GM23338 (cell line): Measurements from ENCODE around the gene TRIM27. TPM values are rescaled to one million over a fixed set of nuclear protein-coding genes. Genes with fewer than 3 reads are reported as not detected.

Experiments used
- ATAC-seq: fragments of 200-7000 bp; cut with Tn5 transposase; 3 replicates; pipeline ENCODE4 v1.9.1; 2020
- DNase-seq: peaks from one replicate; pipeline ENCODE4 v3.0.0-alpha.2; 2015; ENCODE audit warnings: low spot score
- H2AFZ ChIP-seq: fragments of 200-600 bp; sonication (generic); 2 replicates; pipeline ENCODE4 v1.8.0; 2016; ENCODE audit warnings: antibody characterized with exemption, mild to moderate bottlenecking, moderate library complexity
- H3F3A ChIP-seq: fragments of 200-600 bp; sonication (generic); replicated peaks from 2 replicates; pipeline ENCODE4 v1.8.0; 2017; ENCODE audit warnings: antibody characterized with exemption, mixed run types, low read depth
- H3K27ac ChIP-seq: fragments of 200-600 bp; sonication (generic); 2 replicates; pipeline ENCODE4 v1.6.1; 2016; ENCODE audit warnings: low read depth
- H3K27me3 ChIP-seq: fragments of 200-600 bp; sonication (generic); 2 replicates; pipeline ENCODE4 v1.8.0; 2016; ENCODE audit warnings: mild to moderate bottlenecking, mixed run types, moderate library complexity; ENCODE audit not compliant: insufficient read depth
- H3K36me3 ChIP-seq: fragments of 200-600 bp; sonication (generic); 2 replicates; pipeline ENCODE4 v1.8.0; 2016; ENCODE audit warnings: mild to moderate bottlenecking; ENCODE audit not compliant: insufficient read depth
- H3K4me1 ChIP-seq: fragments of 200-600 bp; sonication (generic); 2 replicates; pipeline ENCODE4 v1.8.0; 2016; ENCODE audit warnings: mild to moderate bottlenecking, moderate library complexity; ENCODE audit not compliant: insufficient read depth
- H3K4me2 ChIP-seq: fragments of 200-600 bp; sonication (generic); 2 replicates; pipeline ENCODE4 v1.7.1; 2017; ENCODE audit warnings: mixed run types
- H3K4me3 ChIP-seq: fragments of 200-600 bp; sonication (generic); 2 replicates; pipeline ENCODE4 v1.6.1; 2016; ENCODE audit warnings: mixed run types
- H3K79me2 ChIP-seq: fragments of 200-600 bp; sonication (generic); replicated peaks from 2 replicates; pipeline ENCODE4 v1.8.0; 2017; ENCODE audit warnings: mild to moderate bottlenecking; ENCODE audit not compliant: insufficient read depth
- H3K9me2 ChIP-seq: fragments of 200-600 bp; sonication (generic); 2 replicates; pipeline ENCODE4 v1.8.0; 2017; ENCODE audit not compliant: insufficient read depth
- H4K20me1 ChIP-seq: fragments of 200-600 bp; sonication (generic); replicated peaks from 2 replicates; pipeline ENCODE4 v1.8.0; 2017; ENCODE audit warnings: mild to moderate bottlenecking; ENCODE audit not compliant: insufficient read depth
- H3K27ac Mint-ChIP-seq: 2 replicates; pipeline ENCODE4 v1.8.0; 2020; ENCODE audit warnings: inconsistent platforms, mild to moderate bottlenecking, moderate library complexity, mixed read lengths
- H3K27me3 Mint-ChIP-seq: 3 replicates; pipeline ENCODE4 v1.8.0; 2022; ENCODE audit warnings: low read depth, mild to moderate bottlenecking, moderate library complexity, mixed read lengths, inconsistent platforms; ENCODE audit not compliant: insufficient read depth, poor library complexity
- H3K36me3 Mint-ChIP-seq: 3 replicates; pipeline ENCODE4 v1.8.0; 2021; ENCODE audit warnings: low read depth, mild to moderate bottlenecking, inconsistent platforms, moderate library complexity, mixed read lengths
- H3K4me1 Mint-ChIP-seq: 3 replicates; pipeline ENCODE4 v1.8.0; 2020; ENCODE audit warnings: mild to moderate bottlenecking, inconsistent platforms, mixed read lengths
- H3K4me3 Mint-ChIP-seq: 3 replicates; pipeline ENCODE4 v1.8.0; 2021; ENCODE audit warnings: moderate library complexity, mild to moderate bottlenecking, inconsistent platforms, mixed read lengths
- H3K9me3 Mint-ChIP-seq: 3 replicates; pipeline ENCODE4 v1.8.0; 2020; ENCODE audit warnings: moderate library complexity, mild to moderate bottlenecking, inconsistent platforms, mixed read lengths
- CREB1 ChIP-seq: fragments of 250-450 bp; sonication (Bioruptor Pico); IDR thresholded peaks from 2 replicates; pipeline ENCODE4 v1.5.0; 2020; ENCODE audit warnings: low read depth, mild to moderate bottlenecking, moderate library complexity
- CTCF ChIP-seq, 2 experiments: fragments of 200-600 bp in 1 of 2; sonication (generic) in 1 of 2; conservative IDR thresholded peaks; 2 replicates each; pipeline versions ENCODE4 v1.5.1 to v1.6.1; 2016 to 2017; ENCODE audit warnings: antibody characterized with exemption in 2 of 2, low read depth in 2 of 2, mild to moderate bottlenecking in 2 of 2, moderate library complexity in 1 of 2
- ETS1 ChIP-seq: IDR thresholded peaks from 2 replicates; pipeline ENCODE4 v1.6.1; 2016; ENCODE audit warnings: antibody characterized with exemption
- EZH2 ChIP-seq: fragments of 200-600 bp; sonication (generic); IDR thresholded peaks from one replicate; pipeline ENCODE4 v1.8.0; 2017; ENCODE audit warnings: antibody characterized with exemption, mild to moderate bottlenecking, low read depth; ENCODE audit not compliant: unreplicated experiment
- EZH2phosphoT487 ChIP-seq: fragments of 200-600 bp; sonication (generic); IDR thresholded peaks from one replicate; pipeline ENCODE4 v1.8.1; 2018; ENCODE audit warnings: antibody characterized with exemption; ENCODE audit not compliant: unreplicated experiment
- JUNB ChIP-seq: IDR thresholded peaks from one replicate; pipeline ENCODE4 v1.6.1; 2016; ENCODE audit warnings: antibody characterized with exemption; ENCODE audit not compliant: unreplicated experiment
- NANOG ChIP-seq: IDR thresholded peaks from 2 replicates; pipeline ENCODE4 v1.6.1; 2016; ENCODE audit warnings: antibody characterized with exemption, borderline replicate concordance
- POLR2AphosphoS5 ChIP-seq: IDR thresholded peaks from 2 replicates; pipeline ENCODE4 v1.6.1; 2016; ENCODE audit warnings: antibody characterized with exemption, low read depth
- STAT1 ChIP-seq: IDR thresholded peaks from one replicate; pipeline ENCODE4 v1.6.1; 2016; ENCODE audit warnings: antibody characterized with exemption; ENCODE audit not compliant: unreplicated experiment
- ZNF114 ChIP-seq: fragments of 250-450 bp; sonication (Bioruptor Pico); IDR thresholded peaks from 2 replicates; pipeline ENCODE4 v1.5.0; 2020; ENCODE audit warnings: mild to moderate bottlenecking, moderate library complexity
- ZNF331 ChIP-seq: fragments of 250-450 bp; sonication (Bioruptor Pico); IDR thresholded peaks from 2 replicates; pipeline ENCODE4 v1.5.0; 2020; ENCODE audit warnings: low read depth, mild to moderate bottlenecking, moderate library complexity
- polyA plus RNA-seq: library from polyadenylated mRNA; unstranded; fragments of >200 nt; fragmentation: Nextera tagmentation; extraction: Ambion mirVana; gene quantifications from 2 replicates; pipeline ENCODE4 v1.2.1, GENCODE V29; 2016
- total RNA-seq: library from RNA; depleted of rRNA; stranded (reverse); fragments of >200 nt; shearing (Covaris generic); gene quantifications from 2 replicates; pipeline ENCODE4 v1.2.3, GENCODE V29; 2014
- TF ChIP-seq, protein P1 (sequence below): IDR thresholded peaks from one replicate; pipeline ENCODE4 v1.6.1; 2018; ENCODE audit warnings: antibody characterized with exemption; ENCODE audit not compliant: unreplicated experiment
- TF ChIP-seq, protein P2 (sequence below): fragments of 250-450 bp; sonication (Bioruptor Pico); IDR thresholded peaks from 2 replicates; pipeline ENCODE4 v1.5.0; 2020; ENCODE audit warnings: mild to moderate bottlenecking, moderate library complexity

TRIM27 gene
- total and polyA plus RNA-seq, 2 experiments from 2014 or later, result 43.1 to 127 TPM

DNA sequence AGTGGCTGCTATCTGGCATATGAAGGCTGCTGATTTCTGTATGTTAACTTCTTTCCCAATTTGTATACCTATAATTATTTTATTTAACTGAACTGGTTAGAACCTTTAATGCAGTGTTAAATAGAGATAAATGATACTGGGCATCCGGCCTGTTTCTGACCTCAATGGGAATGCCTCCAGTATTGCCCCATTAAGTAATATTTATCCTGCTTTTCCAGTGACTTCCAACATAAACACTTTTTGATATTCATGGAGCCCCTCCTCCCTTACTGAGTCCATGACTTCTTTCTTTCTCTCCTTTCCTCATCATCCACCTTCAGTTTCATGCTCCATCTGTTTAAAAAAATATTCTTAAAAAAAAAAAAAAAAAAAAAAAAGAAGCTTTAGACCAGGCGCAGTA lies 8.8 kb downstream of the TRIM27 start:
- peaks cover 42% of the 10 kb centered on the region for H4K20me1 ChIP-seq
- H3K36me3 ChIP-seq, result peaks cover 70% of the 10 kb centered on the region
- H2AFZ ChIP-seq, result no peak overlapping the region
- no peaks in the 10 kb centered on the region for H3K9me2 ChIP-seq
- H3F3A ChIP-seq, result no peaks in the 10 kb centered on the region
- DNase-seq (no peak), ATAC-seq (no peak)
- no peak overlapping the region for H3K27ac Mint-ChIP-seq
- H3K79me2 ChIP-seq, result peaks cover 43% of the 10 kb centered on the region
- H3K27ac ChIP-seq, result no peak overlapping the region
- H3K27me3 Mint-ChIP-seq, result peaks cover 7% of the 10 kb centered on the region
- H3K36me3 Mint-ChIP-seq, result peaks cover 85% of the 10 kb centered on the region
- no peak overlapping the region for H3K4me3 Mint-ChIP-seq
- H3K4me1 Mint-ChIP-seq, result no peaks in the 10 kb centered on the region
- TF ChIP-seq, protein P1, sequence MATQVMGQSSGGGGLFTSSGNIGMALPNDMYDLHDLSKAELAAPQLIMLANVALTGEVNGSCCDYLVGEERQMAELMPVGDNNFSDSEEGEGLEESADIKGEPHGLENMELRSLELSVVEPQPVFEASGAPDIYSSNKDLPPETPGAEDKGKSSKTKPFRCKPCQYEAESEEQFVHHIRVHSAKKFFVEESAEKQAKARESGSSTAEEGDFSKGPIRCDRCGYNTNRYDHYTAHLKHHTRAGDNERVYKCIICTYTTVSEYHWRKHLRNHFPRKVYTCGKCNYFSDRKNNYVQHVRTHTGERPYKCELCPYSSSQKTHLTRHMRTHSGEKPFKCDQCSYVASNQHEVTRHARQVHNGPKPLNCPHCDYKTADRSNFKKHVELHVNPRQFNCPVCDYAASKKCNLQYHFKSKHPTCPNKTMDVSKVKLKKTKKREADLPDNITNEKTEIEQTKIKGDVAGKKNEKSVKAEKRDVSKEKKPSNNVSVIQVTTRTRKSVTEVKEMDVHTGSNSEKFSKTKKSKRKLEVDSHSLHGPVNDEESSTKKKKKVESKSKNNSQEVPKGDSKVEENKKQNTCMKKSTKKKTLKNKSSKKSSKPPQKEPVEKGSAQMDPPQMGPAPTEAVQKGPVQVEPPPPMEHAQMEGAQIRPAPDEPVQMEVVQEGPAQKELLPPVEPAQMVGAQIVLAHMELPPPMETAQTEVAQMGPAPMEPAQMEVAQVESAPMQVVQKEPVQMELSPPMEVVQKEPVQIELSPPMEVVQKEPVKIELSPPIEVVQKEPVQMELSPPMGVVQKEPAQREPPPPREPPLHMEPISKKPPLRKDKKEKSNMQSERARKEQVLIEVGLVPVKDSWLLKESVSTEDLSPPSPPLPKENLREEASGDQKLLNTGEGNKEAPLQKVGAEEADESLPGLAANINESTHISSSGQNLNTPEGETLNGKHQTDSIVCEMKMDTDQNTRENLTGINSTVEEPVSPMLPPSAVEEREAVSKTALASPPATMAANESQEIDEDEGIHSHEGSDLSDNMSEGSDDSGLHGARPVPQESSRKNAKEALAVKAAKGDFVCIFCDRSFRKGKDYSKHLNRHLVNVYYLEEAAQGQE, result no peak
- TF ChIP-seq EZH2 (no peak), POLR2AphosphoS5 (no peak), ZNF331 (CRISPR knock-in tag) (no peak), NANOG (no peak), EZH2phosphoT487 (no peak), ZNF114 (no peak), CREB1 (CRISPR knock-in tag) (no peak), CTCF (conservative IDR thresholded peaks at IDR 0.05; ENCODE audit: low read depth in 2 of 2) (no peak), STAT1 (no peak), ETS1 (no peak), JUNB (no peak)
- TF ChIP-seq, protein P2, sequence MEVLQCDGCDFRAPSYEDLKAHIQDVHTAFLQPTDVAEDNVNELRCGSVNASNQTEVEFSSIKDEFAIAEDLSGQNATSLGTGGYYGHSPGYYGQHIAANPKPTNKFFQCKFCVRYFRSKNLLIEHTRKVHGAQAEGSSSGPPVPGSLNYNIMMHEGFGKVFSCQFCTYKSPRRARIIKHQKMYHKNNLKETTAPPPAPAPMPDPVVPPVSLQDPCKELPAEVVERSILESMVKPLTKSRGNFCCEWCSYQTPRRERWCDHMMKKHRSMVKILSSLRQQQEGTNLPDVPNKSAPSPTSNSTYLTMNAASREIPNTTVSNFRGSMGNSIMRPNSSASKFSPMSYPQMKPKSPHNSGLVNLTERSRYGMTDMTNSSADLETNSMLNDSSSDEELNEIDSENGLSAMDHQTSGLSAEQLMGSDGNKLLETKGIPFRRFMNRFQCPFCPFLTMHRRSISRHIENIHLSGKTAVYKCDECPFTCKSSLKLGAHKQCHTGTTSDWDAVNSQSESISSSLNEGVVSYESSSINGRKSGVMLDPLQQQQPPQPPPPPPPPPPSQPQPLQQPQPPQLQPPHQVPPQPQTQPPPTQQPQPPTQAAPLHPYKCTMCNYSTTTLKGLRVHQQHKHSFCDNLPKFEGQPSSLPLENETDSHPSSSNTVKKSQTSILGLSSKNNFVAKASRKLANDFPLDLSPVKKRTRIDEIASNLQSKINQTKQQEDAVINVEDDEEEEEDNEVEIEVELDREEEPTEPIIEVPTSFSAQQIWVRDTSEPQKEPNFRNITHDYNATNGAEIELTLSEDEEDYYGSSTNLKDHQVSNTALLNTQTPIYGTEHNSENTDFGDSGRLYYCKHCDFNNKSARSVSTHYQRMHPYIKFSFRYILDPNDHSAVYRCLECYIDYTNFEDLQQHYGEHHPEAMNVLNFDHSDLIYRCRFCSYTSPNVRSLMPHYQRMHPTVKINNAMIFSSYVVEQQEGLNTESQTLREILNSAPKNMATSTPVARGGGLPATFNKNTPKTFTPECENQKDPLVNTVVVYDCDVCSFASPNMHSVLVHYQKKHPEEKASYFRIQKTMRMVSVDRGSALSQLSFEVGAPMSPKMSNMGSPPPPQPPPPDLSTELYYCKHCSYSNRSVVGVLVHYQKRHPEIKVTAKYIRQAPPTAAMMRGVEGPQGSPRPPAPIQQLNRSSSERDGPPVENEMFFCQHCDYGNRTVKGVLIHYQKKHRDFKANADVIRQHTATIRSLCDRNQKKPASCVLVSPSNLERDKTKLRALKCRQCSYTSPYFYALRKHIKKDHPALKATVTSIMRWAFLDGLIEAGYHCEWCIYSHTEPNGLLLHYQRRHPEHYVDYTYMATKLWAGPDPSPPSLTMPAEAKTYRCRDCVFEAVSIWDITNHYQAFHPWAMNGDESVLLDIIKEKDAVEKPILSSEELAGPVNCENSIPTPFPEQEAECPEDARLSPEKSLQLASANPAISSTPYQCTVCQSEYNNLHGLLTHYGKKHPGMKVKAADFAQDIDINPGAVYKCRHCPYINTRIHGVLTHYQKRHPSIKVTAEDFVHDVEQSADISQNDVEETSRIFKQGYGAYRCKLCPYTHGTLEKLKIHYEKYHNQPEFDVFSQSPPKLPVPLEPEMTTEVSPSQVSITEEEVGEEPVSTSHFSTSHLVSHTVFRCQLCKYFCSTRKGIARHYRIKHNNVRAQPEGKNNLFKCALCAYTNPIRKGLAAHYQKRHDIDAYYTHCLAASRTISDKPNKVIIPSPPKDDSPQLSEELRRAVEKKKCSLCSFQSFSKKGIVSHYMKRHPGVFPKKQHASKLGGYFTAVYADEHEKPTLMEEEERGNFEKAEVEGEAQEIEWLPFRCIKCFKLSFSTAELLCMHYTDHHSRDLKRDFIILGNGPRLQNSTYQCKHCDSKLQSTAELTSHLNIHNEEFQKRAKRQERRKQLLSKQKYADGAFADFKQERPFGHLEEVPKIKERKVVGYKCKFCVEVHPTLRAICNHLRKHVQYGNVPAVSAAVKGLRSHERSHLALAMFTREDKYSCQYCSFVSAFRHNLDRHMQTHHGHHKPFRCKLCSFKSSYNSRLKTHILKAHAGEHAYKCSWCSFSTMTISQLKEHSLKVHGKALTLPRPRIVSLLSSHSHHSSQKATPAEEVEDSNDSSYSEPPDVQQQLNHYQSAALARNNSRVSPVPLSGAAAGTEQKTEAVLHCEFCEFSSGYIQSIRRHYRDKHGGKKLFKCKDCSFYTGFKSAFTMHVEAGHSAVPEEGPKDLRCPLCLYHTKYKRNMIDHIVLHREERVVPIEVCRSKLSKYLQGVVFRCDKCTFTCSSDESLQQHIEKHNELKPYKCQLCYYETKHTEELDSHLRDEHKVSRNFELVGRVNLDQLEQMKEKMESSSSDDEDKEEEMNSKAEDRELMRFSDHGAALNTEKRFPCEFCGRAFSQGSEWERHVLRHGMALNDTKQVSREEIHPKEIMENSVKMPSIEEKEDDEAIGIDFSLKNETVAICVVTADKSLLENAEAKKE (CRISPR knock-in tag), result no peak
- no peaks in the 10 kb centered on the region for H3K27me3 ChIP-seq
- H3K4me1 ChIP-seq, result no peaks in the 10 kb centered on the region
- no peaks in the 10 kb centered on the region; the same call in 2 of the 3 replicates for H3K9me3 Mint-ChIP-seq
- no peak overlapping the region for H3K4me3 ChIP-seq
- H3K4me2 ChIP-seq, result no peak overlapping the region
